ENCODE data around the gene SLC5A11. TPM values are rescaled to one million over a fixed set of nuclear protein-coding genes. Genes with fewer than 3 reads are reported as not detected.

SLC5A11 gene
- total and polyA plus RNA-seq, 2 donors from 2014 or later, result 1.2 to 2.1 TPM

DNA sequence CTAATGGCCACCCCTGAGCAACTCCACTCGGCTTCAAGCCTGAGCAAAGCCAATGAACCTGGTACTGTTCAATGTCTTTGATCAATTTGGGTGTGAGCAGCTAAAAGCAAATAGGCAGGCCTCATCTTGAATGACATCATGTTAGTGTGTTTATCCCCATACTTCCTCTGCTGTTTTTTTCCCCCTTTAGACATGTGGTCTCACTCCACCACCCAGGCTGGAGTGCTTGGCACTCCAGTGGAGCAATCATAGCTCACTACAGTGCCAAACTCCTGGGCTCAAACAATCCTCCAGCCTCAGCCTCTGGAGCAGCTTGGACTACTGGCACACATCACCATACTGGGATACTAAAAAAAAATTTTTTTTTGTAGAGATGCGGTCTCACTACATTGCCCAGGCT, 94.0 kb downstream of the SLC5A11 start:
- Histone ChIP-seq H3K4me3 (ENCODE audit: low read length in 3 of 3) (no peak overlapping the region), H3K27ac (ENCODE audit: low read depth in 2 of 2, low read length in 2 of 2) (no peak overlapping the region), H3K9ac (ENCODE audit: low read length in 3 of 3) (no peak overlapping the region), H3K36me3 (ENCODE audit: control insufficient read depth in 2 of 3, insufficient read depth in 3 of 3, low read length in 3 of 3) (peaks cover 12 to 39% (median 30%) of the 10 kb centered on the region in 3 donors), H3K4me1 (ENCODE audit: control insufficient read depth in 2 of 3, insufficient read depth in 2 of 3, low read depth in 1 of 3, low read length in 3 of 3) (no peaks in the 10 kb centered on the region), H3K27me3 (ENCODE audit: control insufficient read depth, insufficient read depth, low read length) (no peaks in the 10 kb centered on the region), H3K9me3 (ENCODE audit: control insufficient read depth in 2 of 3, insufficient read depth in 1 of 3, low read length in 3 of 3) (no peaks in the 10 kb centered on the region)
- TF ChIP-seq, protein P1, sequence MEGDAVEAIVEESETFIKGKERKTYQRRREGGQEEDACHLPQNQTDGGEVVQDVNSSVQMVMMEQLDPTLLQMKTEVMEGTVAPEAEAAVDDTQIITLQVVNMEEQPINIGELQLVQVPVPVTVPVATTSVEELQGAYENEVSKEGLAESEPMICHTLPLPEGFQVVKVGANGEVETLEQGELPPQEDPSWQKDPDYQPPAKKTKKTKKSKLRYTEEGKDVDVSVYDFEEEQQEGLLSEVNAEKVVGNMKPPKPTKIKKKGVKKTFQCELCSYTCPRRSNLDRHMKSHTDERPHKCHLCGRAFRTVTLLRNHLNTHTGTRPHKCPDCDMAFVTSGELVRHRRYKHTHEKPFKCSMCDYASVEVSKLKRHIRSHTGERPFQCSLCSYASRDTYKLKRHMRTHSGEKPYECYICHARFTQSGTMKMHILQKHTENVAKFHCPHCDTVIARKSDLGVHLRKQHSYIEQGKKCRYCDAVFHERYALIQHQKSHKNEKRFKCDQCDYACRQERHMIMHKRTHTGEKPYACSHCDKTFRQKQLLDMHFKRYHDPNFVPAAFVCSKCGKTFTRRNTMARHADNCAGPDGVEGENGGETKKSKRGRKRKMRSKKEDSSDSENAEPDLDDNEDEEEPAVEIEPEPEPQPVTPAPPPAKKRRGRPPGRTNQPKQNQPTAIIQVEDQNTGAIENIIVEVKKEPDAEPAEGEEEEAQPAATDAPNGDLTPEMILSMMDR (IDR thresholded peaks at IDR 0.05; ENCODE audit: borderline replicate concordance, extremely low read depth, insufficient read depth), result no peak
- intact Hi-C loops (cut with DNase I), result loop anchor here (10.0 kb wide), 1 partner anchor 55 kb away; no protein-coding TSS in a partner anchor
- DNase-seq (no peak), FAIRE-seq (no peak)

DNA sequence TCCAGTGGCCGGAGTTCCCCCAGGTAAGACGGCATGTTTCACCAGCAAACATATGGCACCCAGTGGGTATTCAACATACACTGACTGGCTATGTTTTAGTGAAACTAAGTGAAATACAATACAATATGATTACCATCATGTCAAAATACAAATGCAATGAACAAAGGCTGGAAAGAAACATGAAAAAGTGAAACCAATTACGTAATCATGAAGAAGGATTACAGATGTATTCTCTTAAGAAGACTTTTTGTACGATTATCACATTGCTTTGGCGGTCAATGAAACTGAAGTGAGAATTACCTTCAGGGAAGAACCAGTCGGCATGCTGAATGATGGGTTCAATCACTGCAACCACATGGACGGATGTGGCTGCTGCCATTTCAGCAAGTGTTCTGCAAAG, 97.7 kb downstream of the SLC5A11 start:
- Histone ChIP-seq H3K27me3 (ENCODE audit: control insufficient read depth, insufficient read depth, low read length) (no peaks in the 10 kb centered on the region), H3K4me3 (ENCODE audit: low read length in 3 of 3) (no peak overlapping the region), H3K9me3 (ENCODE audit: control insufficient read depth in 2 of 3, insufficient read depth in 1 of 3, low read length in 3 of 3) (no peaks in the 10 kb centered on the region), H3K27ac (ENCODE audit: low read depth in 2 of 2, low read length in 2 of 2) (no peak overlapping the region), H3K9ac (ENCODE audit: low read length in 3 of 3) (no peak overlapping the region), H3K36me3 (ENCODE audit: control insufficient read depth in 2 of 3, insufficient read depth in 3 of 3, low read length in 3 of 3) (peaks cover 14 to 44% (median 32%) of the 10 kb centered on the region in 3 donors), H3K4me1 (ENCODE audit: control insufficient read depth in 2 of 3, insufficient read depth in 2 of 3, low read depth in 1 of 3, low read length in 3 of 3) (no peaks in the 10 kb centered on the region)
- intact Hi-C loops (cut with DNase I), result loop anchor here (10.0 kb wide), 1 partner anchor 59 kb away; no protein-coding TSS in a partner anchor
- TF ChIP-seq, protein P1 (IDR thresholded peaks at IDR 0.05; ENCODE audit: borderline replicate concordance, extremely low read depth, insufficient read depth), result no peak
- DNase-seq (no peak), FAIRE-seq (no peak)

DNA sequence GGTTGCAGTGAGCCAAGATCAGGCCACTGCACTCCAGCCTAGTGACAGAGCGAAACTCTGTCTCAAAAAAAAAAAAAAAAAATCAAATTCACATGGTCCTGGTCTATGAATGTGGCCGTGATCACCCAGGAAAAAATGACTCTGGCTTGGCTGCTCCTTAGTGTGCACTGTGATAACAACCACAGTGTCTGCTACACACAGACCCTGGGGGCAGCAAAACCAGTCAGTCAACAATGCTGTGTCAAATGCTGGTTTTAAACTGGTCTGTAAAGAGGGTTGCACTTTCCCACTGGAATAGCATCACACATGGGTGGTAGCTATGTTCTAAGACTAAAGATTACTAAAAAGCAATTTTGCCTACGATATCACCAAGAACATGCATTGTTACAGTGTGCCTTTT, 98.4 kb downstream of the SLC5A11 start:
- Histone ChIP-seq H3K4me1 (ENCODE audit: control insufficient read depth in 2 of 3, insufficient read depth in 2 of 3, low read depth in 1 of 3, low read length in 3 of 3) (peaks cover 0 to 2% (median 0%) of the 10 kb centered on the region in 3 donors), H3K27ac (ENCODE audit: low read depth in 2 of 2, low read length in 2 of 2) (no peak overlapping the region), H3K9me3 (ENCODE audit: control insufficient read depth in 2 of 3, insufficient read depth in 1 of 3, low read length in 3 of 3) (no peaks in the 10 kb centered on the region), H3K36me3 (ENCODE audit: control insufficient read depth in 2 of 3, insufficient read depth in 3 of 3, low read length in 3 of 3) (peaks cover 11 to 40% (median 32%) of the 10 kb centered on the region in 3 donors), H3K27me3 (ENCODE audit: control insufficient read depth, insufficient read depth, low read length) (no peaks in the 10 kb centered on the region), H3K4me3 (ENCODE audit: low read length in 3 of 3) (no peak overlapping the region), H3K9ac (ENCODE audit: low read length in 3 of 3) (no peak overlapping the region)
- intact Hi-C loops (cut with DNase I), result loop anchor here (10.0 kb wide), 1 partner anchor 59 kb away; no protein-coding TSS in a partner anchor
- TF ChIP-seq, protein P1 (IDR thresholded peaks at IDR 0.05; ENCODE audit: borderline replicate concordance, extremely low read depth, insufficient read depth), result no peak
- no peak for FAIRE-seq
- DNase-seq, result no peak

DNA sequence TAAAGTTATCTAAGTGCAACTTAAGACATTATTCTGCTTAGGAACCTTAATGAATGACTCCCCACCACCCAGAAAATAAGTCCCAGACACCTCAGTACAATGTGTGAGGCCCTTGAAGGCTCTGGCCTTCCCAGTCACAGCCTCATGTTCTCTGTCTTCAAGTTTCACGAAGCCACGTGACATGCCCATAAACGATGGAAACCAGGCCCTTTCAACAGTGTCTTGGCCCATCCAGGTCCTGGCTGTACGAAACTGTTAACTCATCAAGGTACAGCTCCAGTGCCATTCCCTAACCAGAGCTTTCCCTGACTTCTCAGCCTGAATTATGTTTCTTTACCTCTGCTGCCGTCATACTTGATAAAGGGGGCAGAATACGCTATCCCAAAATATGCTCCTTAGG, 100.4 kb downstream of the SLC5A11 start:
- Histone ChIP-seq H3K4me1 (ENCODE audit: control insufficient read depth in 2 of 3, insufficient read depth in 2 of 3, low read depth in 1 of 3, low read length in 3 of 3) (peaks cover 0 to 11% (median 0%) of the 10 kb centered on the region in 3 donors), H3K4me3 (ENCODE audit: low read length in 3 of 3) (no peak overlapping the region), H3K27me3 (ENCODE audit: control insufficient read depth, insufficient read depth, low read length) (no peaks in the 10 kb centered on the region), H3K36me3 (ENCODE audit: control insufficient read depth in 2 of 3, insufficient read depth in 3 of 3, low read length in 3 of 3) (peaks cover 11 to 33% (median 23%) of the 10 kb centered on the region in 3 donors), H3K27ac (ENCODE audit: low read depth in 2 of 2, low read length in 2 of 2) (no peak overlapping the region), H3K9me3 (ENCODE audit: control insufficient read depth in 2 of 3, insufficient read depth in 1 of 3, low read length in 3 of 3) (no peaks in the 10 kb centered on the region), H3K9ac (ENCODE audit: low read length in 3 of 3) (no peak overlapping the region)
- intact Hi-C loops (cut with DNase I), result loop anchor here (10.0 kb wide), 1 partner anchor 61 kb away; no protein-coding TSS in a partner anchor
- DNase-seq (no peak), FAIRE-seq (no peak)
- TF ChIP-seq, protein P1 (IDR thresholded peaks at IDR 0.05; ENCODE audit: borderline replicate concordance, extremely low read depth, insufficient read depth), result no peak

Data from kidney (tissue), 14 donors.